ENCODE measurements around the gene PPP1R14C.

DNA sequence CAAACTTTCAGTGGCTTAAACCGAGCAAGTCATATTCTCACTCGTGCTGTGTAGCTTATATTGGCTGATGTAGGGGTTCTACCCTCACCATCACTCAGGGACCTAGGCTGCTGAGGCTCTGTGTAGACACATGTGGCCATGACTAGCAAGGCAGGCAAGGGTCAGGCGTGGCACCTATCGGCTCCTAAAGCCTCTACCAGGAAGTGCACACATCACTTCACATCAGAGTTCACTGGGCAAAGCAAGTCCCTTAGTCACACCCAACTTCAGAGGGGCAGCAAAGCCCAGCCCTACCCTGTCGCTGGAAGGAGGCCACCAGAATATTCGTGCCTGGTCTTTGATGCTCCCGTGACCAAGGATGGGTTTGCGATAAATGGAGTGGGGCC, 42.9 kb downstream of the PPP1R14C start:
- TF ChIP-seq EZH2phosphoT487 (IDR thresholded peaks at IDR 0.05; ENCODE audit: low read depth, severe bottlenecking, unreplicated experiment) = no peak
- TF ChIP-seq, protein P1, sequence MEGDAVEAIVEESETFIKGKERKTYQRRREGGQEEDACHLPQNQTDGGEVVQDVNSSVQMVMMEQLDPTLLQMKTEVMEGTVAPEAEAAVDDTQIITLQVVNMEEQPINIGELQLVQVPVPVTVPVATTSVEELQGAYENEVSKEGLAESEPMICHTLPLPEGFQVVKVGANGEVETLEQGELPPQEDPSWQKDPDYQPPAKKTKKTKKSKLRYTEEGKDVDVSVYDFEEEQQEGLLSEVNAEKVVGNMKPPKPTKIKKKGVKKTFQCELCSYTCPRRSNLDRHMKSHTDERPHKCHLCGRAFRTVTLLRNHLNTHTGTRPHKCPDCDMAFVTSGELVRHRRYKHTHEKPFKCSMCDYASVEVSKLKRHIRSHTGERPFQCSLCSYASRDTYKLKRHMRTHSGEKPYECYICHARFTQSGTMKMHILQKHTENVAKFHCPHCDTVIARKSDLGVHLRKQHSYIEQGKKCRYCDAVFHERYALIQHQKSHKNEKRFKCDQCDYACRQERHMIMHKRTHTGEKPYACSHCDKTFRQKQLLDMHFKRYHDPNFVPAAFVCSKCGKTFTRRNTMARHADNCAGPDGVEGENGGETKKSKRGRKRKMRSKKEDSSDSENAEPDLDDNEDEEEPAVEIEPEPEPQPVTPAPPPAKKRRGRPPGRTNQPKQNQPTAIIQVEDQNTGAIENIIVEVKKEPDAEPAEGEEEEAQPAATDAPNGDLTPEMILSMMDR (IDR thresholded peaks at IDR 0.05; ENCODE audit: poor library complexity) = no peak
- no peak for TF ChIP-seq EZH2 (IDR thresholded peaks at IDR 0.05; ENCODE audit: borderline replicate concordance)
